ENCODE measurements around the gene PCLO. TPM values are rescaled to one million over a fixed set of nuclear protein-coding genes. Genes with fewer than 3 reads are reported as not detected.
A peak's percentile ranks its signal among the peaks of the same experiment; 100 is the strongest.

The PCLO gene
- total RNA-seq, 1 experiment from 2014 or later: 3.1 TPM

DNA sequence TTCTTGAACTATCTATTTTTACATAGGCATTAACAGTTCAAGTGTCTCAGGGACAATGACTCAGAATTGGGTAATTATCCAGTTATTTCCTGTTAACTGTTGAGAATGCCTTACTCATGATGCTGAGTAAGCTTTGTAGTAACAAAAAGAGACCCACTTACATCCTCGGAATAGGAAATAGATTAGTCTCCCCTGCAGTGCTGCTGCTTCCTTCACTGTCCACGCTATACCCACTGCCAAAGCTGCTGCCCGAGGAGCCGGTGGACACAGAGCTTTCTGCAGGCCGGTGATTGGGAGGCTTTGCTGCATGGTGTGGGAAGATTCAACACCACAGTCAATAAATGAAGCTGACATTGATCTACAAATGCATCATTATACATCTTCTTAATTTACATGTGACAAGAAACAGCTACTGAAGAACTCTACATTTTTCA is 357.1 kb downstream of the PCLO start:
- Histone ChIP-seq H2BK15ac (ENCODE audit: low read depth, low read length) (no peak overlapping the region), H3K4ac (ENCODE audit: low read depth, low read length) (no peak overlapping the region), H3K23me2 (ENCODE audit: insufficient read length, low read depth, low read length, poor library complexity, severe bottlenecking) (no peaks in the 10 kb centered on the region), H3K27ac (ENCODE audit: insufficient read length, low read depth, low read length) (no peak overlapping the region), H3K79me1 (ENCODE audit: insufficient read depth, low read depth, low read length, poor library complexity, severe bottlenecking) (no peaks in the 10 kb centered on the region), H3T11ph (ENCODE audit: low read length) (no peak overlapping the region), H2AFZ (ENCODE audit: low read length) (no peak overlapping the region), H4K20me1 (ENCODE audit: control insufficient read depth, insufficient read depth, insufficient read length) (no peaks in the 10 kb centered on the region), H2AK5ac (ENCODE audit: insufficient read length, low read length) (no peak overlapping the region), H2BK5ac (ENCODE audit: insufficient read length, low read length) (no peak overlapping the region), H2BK120ac (ENCODE audit: low read depth, low read length, poor library complexity, severe bottlenecking) (no peak overlapping the region), H2BK12ac (ENCODE audit: insufficient read length, low read depth, low read length) (no peak overlapping the region), H4K5ac (ENCODE audit: insufficient read length, low read depth, low read length) (no peak overlapping the region), H3K23ac (ENCODE audit: insufficient read length, low read depth, low read length) (no peak overlapping the region), H2BK20ac (ENCODE audit: low read depth, low read length, poor library complexity, severe bottlenecking) (no peak overlapping the region), H3K9ac (ENCODE audit: extremely low read depth, insufficient read length, low read length) (no peak overlapping the region), H3K9me3 (ENCODE audit: control insufficient read depth, low read depth, low read length) (no peaks in the 10 kb centered on the region), H3K27me3 (ENCODE audit: insufficient read depth, low read length) (no peaks in the 10 kb centered on the region), H3K18ac (ENCODE audit: insufficient read length, low read depth, low read length) (no peak overlapping the region), H3K56ac (ENCODE audit: insufficient read length, low read depth, low read length) (no peak overlapping the region), H4K8ac (replicated peaks; ENCODE audit: insufficient read length, low read depth, low read length) (no peak overlapping the region), H4K91ac (ENCODE audit: insufficient read length, low read depth, low read length) (no peak overlapping the region), H3K4me2 (ENCODE audit: insufficient read depth, insufficient read length, low read length) (no peak overlapping the region), H3K14ac (ENCODE audit: insufficient read depth, low read length) (no peak overlapping the region), H3K79me2 (ENCODE audit: insufficient read depth, low read length) (no peaks in the 10 kb centered on the region), H3K4me1 (ENCODE audit: insufficient read depth, low read length) (peaks cover 2% of the 10 kb centered on the region; the same call in 1 of the 2 replicates)
- H3K36me3 Mint-ChIP-seq (ENCODE audit: insufficient read depth in 1 of 3, low read depth in 3 of 3): no peaks in the 10 kb centered on the region
- H3K4me3 Mint-ChIP-seq: no peak overlapping the region
- no peaks in the 10 kb centered on the region for H3K27me3 Mint-ChIP-seq (ENCODE audit: low read depth)
- no peak for DNase-seq
- TF ChIP-seq, protein P1, sequence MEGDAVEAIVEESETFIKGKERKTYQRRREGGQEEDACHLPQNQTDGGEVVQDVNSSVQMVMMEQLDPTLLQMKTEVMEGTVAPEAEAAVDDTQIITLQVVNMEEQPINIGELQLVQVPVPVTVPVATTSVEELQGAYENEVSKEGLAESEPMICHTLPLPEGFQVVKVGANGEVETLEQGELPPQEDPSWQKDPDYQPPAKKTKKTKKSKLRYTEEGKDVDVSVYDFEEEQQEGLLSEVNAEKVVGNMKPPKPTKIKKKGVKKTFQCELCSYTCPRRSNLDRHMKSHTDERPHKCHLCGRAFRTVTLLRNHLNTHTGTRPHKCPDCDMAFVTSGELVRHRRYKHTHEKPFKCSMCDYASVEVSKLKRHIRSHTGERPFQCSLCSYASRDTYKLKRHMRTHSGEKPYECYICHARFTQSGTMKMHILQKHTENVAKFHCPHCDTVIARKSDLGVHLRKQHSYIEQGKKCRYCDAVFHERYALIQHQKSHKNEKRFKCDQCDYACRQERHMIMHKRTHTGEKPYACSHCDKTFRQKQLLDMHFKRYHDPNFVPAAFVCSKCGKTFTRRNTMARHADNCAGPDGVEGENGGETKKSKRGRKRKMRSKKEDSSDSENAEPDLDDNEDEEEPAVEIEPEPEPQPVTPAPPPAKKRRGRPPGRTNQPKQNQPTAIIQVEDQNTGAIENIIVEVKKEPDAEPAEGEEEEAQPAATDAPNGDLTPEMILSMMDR (conservative IDR thresholded peaks at IDR 0.05): no peak
- no CpG with 5 or more reads among the region's 5 CpGs for WGBS (ENCODE audit: extremely low coverage, insufficient read length, low lambda C conversion rate)
- H3K27ac Mint-ChIP-seq: peak overlapping the region in 2 of 3 experiments; percentile 28 to 91; a peak in 3 of 7 replicates
- H3K9me3 Mint-ChIP-seq: no peaks in the 10 kb centered on the region
- H3K4me1 Mint-ChIP-seq: peaks cover 10 to 19% of the 10 kb centered on the region in 2 experiments
